IPS-11a (cell line): ENCODE data around the gene DLST.

Experiments
- H3K4me3 ChIP-seq: one replicate; pipeline ENCODE4 v1.5.1; 2013; ENCODE audit warnings: low read depth, low read length, control low read depth

DLST gene

DNA sequence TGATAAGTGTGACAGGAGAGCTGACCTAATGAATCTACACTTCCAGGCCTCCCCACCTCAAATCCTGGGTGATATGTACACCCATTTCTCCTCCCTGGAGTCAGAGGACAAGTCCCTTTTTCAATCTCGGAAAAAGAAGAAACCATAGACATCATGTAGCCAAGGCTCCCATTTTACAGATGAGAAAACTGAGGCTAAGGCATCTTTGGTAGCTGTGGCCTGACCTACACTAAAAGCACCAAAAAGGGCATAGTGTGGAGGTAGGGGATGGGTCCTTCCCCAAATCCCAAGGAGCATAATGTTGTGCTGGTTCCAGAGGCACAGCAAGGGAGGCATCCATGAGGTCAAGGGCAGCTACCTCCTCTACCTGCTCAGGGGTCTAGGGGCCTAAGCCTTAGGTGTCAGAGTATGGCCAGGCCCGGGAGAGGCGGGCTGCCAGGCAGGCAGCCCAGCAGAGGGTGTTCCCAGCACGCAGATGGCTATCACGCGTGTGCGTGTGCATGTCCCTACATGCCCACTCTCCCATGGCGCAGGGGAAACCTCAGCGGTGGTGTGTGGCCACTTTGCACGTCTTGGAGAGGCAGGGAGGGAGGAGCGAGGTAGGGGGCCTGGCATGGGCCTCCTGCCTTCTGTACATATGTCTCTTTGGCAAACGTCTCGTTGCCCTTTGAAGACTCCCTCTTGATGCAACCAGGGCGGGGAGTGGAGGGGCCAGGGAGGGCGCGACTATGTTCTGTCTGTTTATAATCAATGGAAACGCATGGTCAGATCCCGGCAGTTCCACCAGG lies 71.2 kb downstream of the DLST start:
- no peak overlapping the region for H3K4me3 ChIP-seq
